SK-N-SH (cell line): ENCODE results near the gene KCNC4. TPM values are rescaled to one million over a fixed set of nuclear protein-coding genes. Genes with fewer than 3 reads are reported as not detected.

Source experiments
- CTCF ChIA-PET: fragments of 300-600, 350-600 bp; formaldehyde crosslinking; extraction: SDS; loops from one replicate; lab custom pipeline; 2021; lab: Yijun Ruan, JAX
- POLR2A ChIA-PET: fragments of 350-600 bp; sonication (Branson Sonifier 250); formaldehyde crosslinking; extraction: SDS; loops from one replicate; lab custom pipeline; 2020; ENCODE audit warnings: antibody characterized with exemption, inconsistent platforms; lab: Yijun Ruan, JAX
- DNase-seq: peaks from one replicate; pipeline ENCODE4 v3.0.0; 2012
- H2AFZ ChIP-seq: fragments of 200-600 bp; sonication (generic); 2 replicates; pipeline ENCODE4 v1.8.1; 2016; ENCODE audit warnings: antibody characterized with exemption, mild to moderate bottlenecking, low read depth
- H3F3A ChIP-seq: fragments of 200-600 bp; sonication (generic); replicated peaks from 2 replicates; pipeline ENCODE3; 2016; ENCODE audit warnings: antibody characterized with exemption, mild to moderate bottlenecking; ENCODE audit not compliant: insufficient read depth
- H3K27ac ChIP-seq, 2 experiments: fragments of 200-500 bp in 1 of 2; fragments of 200-600 bp in 1 of 2; sonication (Bioruptor generic) in 1 of 2; sonication (generic), shearing (Covaris generic) in 1 of 2; 2 replicates each; pipeline versions ENCODE4 v1.5.1 to v1.6.1; 2014 to 2016; ENCODE audit warnings: low read depth in 2 of 2, inconsistent platforms in 1 of 2, low read length in 1 of 2, mild to moderate bottlenecking in 1 of 2, mixed read lengths in 1 of 2
- H3K27me3 ChIP-seq: fragments of 200-600 bp; sonication (generic), shearing (Covaris generic); 2 replicates; pipeline ENCODE4 v1.6.1; 2016; ENCODE audit warnings: mixed run types; ENCODE audit not compliant: insufficient read depth
- H3K36me3 ChIP-seq, 2 experiments: fragments of 200-500 bp in 1 of 2; fragments of 200-600 bp in 1 of 2; sonication (Bioruptor generic) in 1 of 2; sonication (generic) in 1 of 2; replicated peaks in 1 of 2; 2 replicates each; pipeline versions ENCODE3 to v1.5.1; 2014 to 2016; ENCODE audit warnings: low read length in 1 of 2, mild to moderate bottlenecking in 1 of 2; ENCODE audit not compliant: insufficient read depth in 2 of 2, control insufficient read depth in 1 of 2
- H3K4me1 ChIP-seq, 2 experiments: fragments of 200-500 bp in 1 of 2; fragments of 200-600 bp in 1 of 2; sonication (Bioruptor generic) in 1 of 2; sonication (generic), shearing (Covaris generic) in 1 of 2; 2 replicates each; pipeline versions ENCODE4 v1.5.1 to v1.6.1; 2014 to 2016; ENCODE audit warnings: low read depth in 1 of 2, low read length in 1 of 2, mixed run types in 1 of 2; ENCODE audit not compliant: insufficient read depth in 2 of 2, control insufficient read depth in 1 of 2
- H3K4me2 ChIP-seq: fragments of 200-600 bp; sonication (generic), shearing (Covaris generic); 2 replicates; pipeline ENCODE4 v1.6.1; 2017; ENCODE audit warnings: mixed run types
- H3K4me3 ChIP-seq, 2 experiments: fragments of 200-500 bp in 1 of 2; fragments of 200-600 bp in 1 of 2; sonication (Bioruptor generic) in 1 of 2; sonication (generic), shearing (Covaris generic) in 1 of 2; 2 replicates each; pipeline versions ENCODE4 v1.5.1 to v1.8.1; 2014 to 2016; ENCODE audit warnings: low read depth in 2 of 2, inconsistent platforms in 1 of 2, low read length in 1 of 2, mild to moderate bottlenecking in 1 of 2, mixed read lengths in 1 of 2, moderate library complexity in 1 of 2
- H3K79me2 ChIP-seq: fragments of 200-600 bp; sonication (generic); 2 replicates; pipeline ENCODE4 v1.8.1; 2017; ENCODE audit warnings: mild to moderate bottlenecking; ENCODE audit not compliant: insufficient read depth
- H3K9ac ChIP-seq: fragments of 200-600 bp; sonication (generic); 2 replicates; pipeline ENCODE4 v1.6.1; 2017; ENCODE audit warnings: mixed run types
- H3K9me2 ChIP-seq: fragments of 200-600 bp; sonication (generic); 2 replicates; pipeline ENCODE4 v1.6.1; 2017; ENCODE audit warnings: mixed run types
- H3K9me3 ChIP-seq: fragments of 200-600 bp; sonication (generic); 2 replicates; pipeline ENCODE4 v1.6.1; 2017; ENCODE audit warnings: mixed run types, mild to moderate bottlenecking, moderate library complexity
- H4K20me1 ChIP-seq: fragments of 200-600 bp; sonication (generic); 2 replicates; pipeline ENCODE4 v1.6.1; 2017; ENCODE audit warnings: mild to moderate bottlenecking, mixed run types; ENCODE audit not compliant: insufficient read depth
- CTCF ChIP-seq: fragments of 200-600 bp; sonication (generic); IDR thresholded peaks from 2 replicates; pipeline ENCODE4 v1.6.1; 2017; ENCODE audit warnings: antibody characterized with exemption, mild to moderate bottlenecking, moderate library complexity
- EP300 ChIP-seq, 2 experiments: IDR thresholded peaks; 2 replicates each; pipeline versions ENCODE4 v1.4.0 to v1.6.1; 2012; ENCODE audit warnings: borderline replicate concordance in 1 of 2, low read depth in 1 of 2, low read length in 1 of 2
- EZH2phosphoT487 ChIP-seq: fragments of 200-600 bp; sonication (generic); IDR thresholded peaks from 2 replicates; pipeline ENCODE4 v1.6.1; 2017; ENCODE audit warnings: low read depth, mixed run types, mild to moderate bottlenecking, antibody characterized with exemption, moderate library complexity, borderline replicate concordance
- FOSL2 ChIP-seq: IDR thresholded peaks from 2 replicates; pipeline ENCODE4 v1.4.0; 2012; ENCODE audit warnings: low read depth, mild to moderate bottlenecking, moderate library complexity, borderline replicate concordance
- GABPA ChIP-seq: IDR thresholded peaks from 2 replicates; pipeline ENCODE4 v1.4.0; 2012; ENCODE audit warnings: low read depth, mild to moderate bottlenecking
- PBX3 ChIP-seq: IDR thresholded peaks from 2 replicates; pipeline ENCODE4; 2012
- REST ChIP-seq: IDR thresholded peaks from 2 replicates; pipeline ENCODE4 v1.6.1; 2012; ENCODE audit warnings: mild to moderate bottlenecking, low read depth, low read length, moderate library complexity
- RFX5 ChIP-seq: IDR thresholded peaks from 2 replicates; pipeline ENCODE4 v1.6.1; 2012; ENCODE audit warnings: mild to moderate bottlenecking, improper control_type of control experiment, low read length
- SIN3A ChIP-seq: IDR thresholded peaks from 2 replicates; pipeline ENCODE4 v1.6.1; 2012; ENCODE audit warnings: low read depth, mild to moderate bottlenecking, low read length, moderate library complexity, borderline replicate concordance
- SMC3 ChIP-seq: IDR thresholded peaks from 2 replicates; pipeline ENCODE4 v1.6.1; 2012; ENCODE audit warnings: low read depth, low read length, improper control_type of control experiment
- YY1 ChIP-seq: IDR thresholded peaks from 2 replicates; pipeline ENCODE4 v1.4.0; 2012; ENCODE audit warnings: low read depth, mild to moderate bottlenecking
- WGBS: methylation state at CpG from one replicate; pipeline ENCODE4 v1.1.6; 2017; ENCODE audit warnings: low lambda C conversion rate; 5-methylcytosine and 5-hydroxymethylcytosine counted together
- polyA plus RNA-seq, 3 experiments: library from polyadenylated mRNA; depleted of rRNA; stranded (reverse); fragments of >200 nt; gene quantifications; 2 replicates each; pipeline ENCODE4 v1.2.3, GENCODE V29; 2012

Gene KCNC4
- polyA plus RNA-seq, 1 of the 3 experiments (the other 2 are of a cell fraction) = 0.51 TPM

- DNase-seq = no peak
- H2AFZ ChIP-seq = no peak overlapping the region
- no peaks in the 10 kb centered on the region for H3K36me3 ChIP-seq
- H4K20me1 ChIP-seq = no peaks in the 10 kb centered on the region
- no peaks in the 10 kb centered on the region for H3K9me2 ChIP-seq
- no peak overlapping the region for H3K9ac ChIP-seq
- H3K4me1 ChIP-seq = peaks cover 0 to 34% of the 10 kb centered on the region in 2 experiments; a peak in 1 of 4 replicates
- H3F3A ChIP-seq = no peaks in the 10 kb centered on the region
- H3K27me3 ChIP-seq = no peaks in the 10 kb centered on the region
- TF ChIP-seq GABPA = no peak
- TF ChIP-seq REST = no peak
- TF ChIP-seq CTCF = no peak
- TF ChIP-seq PBX3 = no peak
- no peak for TF ChIP-seq SIN3A
- TF ChIP-seq EZH2phosphoT487 = no peak
- TF ChIP-seq YY1 = no peak
- no peak for TF ChIP-seq SMC3
- TF ChIP-seq FOSL2 = no peak
- TF ChIP-seq EP300 (IDR thresholded peaks at IDR 0.05; ENCODE audit: borderline replicate concordance in 1 of 2, low read depth in 1 of 2, low read length in 1 of 2) = no peak
- TF ChIP-seq RFX5 = no peak
- 85% methylated on average over 10 of the region's 12 CpGs for WGBS
- no peaks in the 10 kb centered on the region for H3K9me3 ChIP-seq
- ChIA-PET POLR2A (no interaction called here), CTCF (interaction anchor here (0.7 to 2.8 kb wide), 4 partner anchors 20 to 85 kb away, joined by 3 to 13 read pairs (median 4); no protein-coding TSS in a partner anchor)
- no peak overlapping the region for H3K4me2 ChIP-seq
- no peak overlapping the region for H3K27ac ChIP-seq
- no peak overlapping the region for H3K4me3 ChIP-seq
- no peaks in the 10 kb centered on the region for H3K79me2 ChIP-seq
Observed at GRCh38 chr1:110227774-110228173, 17.7 kb downstream of the KCNC4 start.
